Adipocyte (in vitro differentiated cells): ENCODE data around the gene PCSK5.
A peak's percentile ranks its signal among the peaks of the same experiment; 100 is the strongest.
"Not testable (repeated sequence)": the region's sequence is repeated elsewhere in the genome, so short reads cannot be mapped to it uniquely, and the experiment has no call there.

ENCODE experiments used
- DNase-seq: peaks from one replicate; pipeline ENCODE4 v3.0.0-alpha.2; 2015; ENCODE audit warnings: low read depth
- H3K27me3 ChIP-seq: replicated peaks from 2 replicates; pipeline ENCODE4 v1.7.0; 2013; ENCODE audit warnings: mild to moderate bottlenecking, low read length, moderate library complexity; ENCODE audit not compliant: control insufficient read depth, insufficient read depth
- H3K36me3 ChIP-seq: 2 replicates; pipeline ENCODE4 v1.7.0; 2013; ENCODE audit warnings: low read length, mild to moderate bottlenecking, moderate library complexity; ENCODE audit not compliant: control insufficient read depth, insufficient read depth, severe bottlenecking
- H3K4me1 ChIP-seq: 2 replicates; pipeline ENCODE4 v1.7.0; 2013; ENCODE audit warnings: mild to moderate bottlenecking, low read length, moderate library complexity; ENCODE audit not compliant: control insufficient read depth, insufficient read depth
- H3K4me3 ChIP-seq: 2 replicates; pipeline ENCODE4 v1.7.0; 2013; ENCODE audit warnings: mild to moderate bottlenecking, low read length, moderate library complexity
- H3K9ac ChIP-seq: 2 replicates; pipeline ENCODE4 v1.7.0; 2013; ENCODE audit warnings: mild to moderate bottlenecking, low read length, moderate library complexity
- H3K9me3 ChIP-seq: 2 replicates; pipeline ENCODE4 v1.7.0; 2013; ENCODE audit warnings: mild to moderate bottlenecking, low read length, moderate library complexity; ENCODE audit not compliant: control insufficient read depth

The PCSK5 gene

DNA sequence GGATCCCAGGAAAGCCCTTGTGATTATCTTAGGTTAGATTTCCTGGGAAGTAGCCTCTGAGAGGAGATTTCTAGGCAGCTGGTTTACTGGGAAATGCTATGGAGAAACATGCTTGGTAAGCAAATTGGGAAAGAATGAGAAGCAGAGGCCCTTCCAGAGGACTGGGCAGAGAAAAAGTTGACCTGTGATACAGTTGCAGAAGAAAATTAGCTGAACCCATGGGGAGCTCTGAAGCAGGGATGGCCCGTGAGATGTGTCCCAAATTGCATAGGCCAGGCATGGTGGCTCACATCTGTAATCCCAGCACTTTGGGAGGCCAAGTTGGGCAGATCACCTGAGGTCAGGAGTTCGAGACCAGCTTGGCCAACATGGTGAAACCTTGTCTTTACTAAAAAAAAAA is 21.9 kb upstream of the PCSK5 start:
- DNase-seq, H3K27me3 ChIP-seq, H3K36me3 ChIP-seq, H3K9me3 ChIP-seq, H3K4me3 ChIP-seq, H3K9ac ChIP-seq: not testable (repeated sequence)
- peaks cover 22% of the 10 kb centered on the region for H3K4me1 ChIP-seq

GRCh38 chr9:75869236-75869635 is 21.2 kb upstream of the PCSK5 start:
- Histone ChIP-seq H3K27me3 (no peaks in the 10 kb centered on the region), H3K4me3 (no peak overlapping the region), H3K9me3 (no peaks in the 10 kb centered on the region), H3K36me3 (no peaks in the 10 kb centered on the region), H3K9ac (peak overlapping the region; percentile 58), H3K4me1 (peaks cover 22% of the 10 kb centered on the region)
- peak; percentile 35 for DNase-seq

GRCh38 chr9:75870450-75870849 is 20.0 kb upstream of the PCSK5 start:
- H3K36me3 ChIP-seq: no peaks in the 10 kb centered on the region
- H3K9ac ChIP-seq: no peak overlapping the region
- peaks cover 22% of the 10 kb centered on the region for H3K4me1 ChIP-seq
- H3K4me3 ChIP-seq: no peak overlapping the region
- no peaks in the 10 kb centered on the region for H3K9me3 ChIP-seq
- H3K27me3 ChIP-seq: no peaks in the 10 kb centered on the region
- no peak for DNase-seq

- Histone ChIP-seq H3K4me1 (peaks cover 22% of the 10 kb centered on the region), H3K9me3 (no peaks in the 10 kb centered on the region), H3K4me3 (no peak overlapping the region), H3K36me3 (no peaks in the 10 kb centered on the region), H3K27me3 (no peaks in the 10 kb centered on the region), H3K9ac (no peak overlapping the region)
- no peak for DNase-seq
Measured at GRCh38 chr9:75871624-75872023, 18.8 kb upstream of the PCSK5 start.

- no peaks in the 10 kb centered on the region for H3K36me3 ChIP-seq
- H3K4me1 ChIP-seq: peaks cover 12% of the 10 kb centered on the region
- no peak overlapping the region for H3K9ac ChIP-seq
- H3K27me3 ChIP-seq: no peaks in the 10 kb centered on the region
- DNase-seq: no peak
- H3K4me3 ChIP-seq: no peak overlapping the region
- no peaks in the 10 kb centered on the region for H3K9me3 ChIP-seq
Measured at GRCh38 chr9:75873712-75874111, 16.8 kb upstream of the PCSK5 start.

- peaks cover 6% of the 10 kb centered on the region for H3K4me1 ChIP-seq
- H3K36me3 ChIP-seq: no peaks in the 10 kb centered on the region
- no peak overlapping the region for H3K4me3 ChIP-seq
- no peak overlapping the region for H3K9ac ChIP-seq
- H3K9me3 ChIP-seq: no peaks in the 10 kb centered on the region
- no peak for DNase-seq
- no peaks in the 10 kb centered on the region for H3K27me3 ChIP-seq
Measured at GRCh38 chr9:75876999-75877640, 13.4 kb upstream of the PCSK5 start.

DNA sequence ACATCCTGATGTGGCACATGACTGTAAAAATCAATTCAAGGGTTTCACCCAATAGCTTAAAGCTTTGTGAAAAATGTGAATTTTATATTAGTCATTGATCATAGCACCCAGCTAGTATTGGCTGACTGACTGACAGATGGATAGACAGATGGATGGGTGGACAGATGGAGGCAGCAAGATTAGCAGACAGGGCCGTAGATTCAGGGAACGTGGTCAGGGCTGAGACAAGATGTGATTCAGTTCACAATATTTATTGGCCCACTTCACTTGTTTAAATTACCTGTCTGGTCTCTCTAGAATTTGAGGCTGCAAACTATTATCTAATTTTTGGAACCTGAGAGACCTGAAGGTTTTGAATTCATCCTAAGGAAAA is 12.0 kb upstream of the PCSK5 start:
- H3K9ac ChIP-seq: no peak overlapping the region
- DNase-seq: no peak
- H3K4me1 ChIP-seq: peaks cover 6% of the 10 kb centered on the region
- H3K27me3 ChIP-seq: no peaks in the 10 kb centered on the region
- no peaks in the 10 kb centered on the region for H3K36me3 ChIP-seq
- H3K4me3 ChIP-seq: no peak overlapping the region
- H3K9me3 ChIP-seq: no peaks in the 10 kb centered on the region

DNA sequence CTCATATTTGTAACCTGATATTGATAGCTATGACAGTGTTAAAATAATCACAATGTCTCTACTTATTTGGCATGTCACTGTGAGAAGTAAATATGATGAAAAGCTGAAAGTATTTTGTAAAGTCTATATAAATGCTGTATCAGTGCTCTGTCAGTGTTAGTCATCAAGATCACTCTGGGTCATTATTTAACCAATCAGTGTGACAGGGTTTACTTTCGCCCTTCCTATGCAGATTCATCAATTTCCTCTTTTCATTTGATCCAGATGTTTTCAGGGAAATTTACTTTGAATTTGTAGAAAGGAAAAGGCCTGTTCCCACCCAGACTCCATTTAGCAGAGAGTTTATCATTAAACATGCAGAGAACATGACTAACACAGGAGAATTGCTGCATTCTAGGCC is 9.9 kb upstream of the PCSK5 start:
- Histone ChIP-seq H3K36me3 (no peaks in the 10 kb centered on the region), H3K9me3 (no peaks in the 10 kb centered on the region), H3K4me3 (no peak overlapping the region), H3K27me3 (no peaks in the 10 kb centered on the region), H3K4me1 (peaks cover 12% of the 10 kb centered on the region), H3K9ac (no peak overlapping the region)
- DNase-seq: peak; percentile 12

DNA sequence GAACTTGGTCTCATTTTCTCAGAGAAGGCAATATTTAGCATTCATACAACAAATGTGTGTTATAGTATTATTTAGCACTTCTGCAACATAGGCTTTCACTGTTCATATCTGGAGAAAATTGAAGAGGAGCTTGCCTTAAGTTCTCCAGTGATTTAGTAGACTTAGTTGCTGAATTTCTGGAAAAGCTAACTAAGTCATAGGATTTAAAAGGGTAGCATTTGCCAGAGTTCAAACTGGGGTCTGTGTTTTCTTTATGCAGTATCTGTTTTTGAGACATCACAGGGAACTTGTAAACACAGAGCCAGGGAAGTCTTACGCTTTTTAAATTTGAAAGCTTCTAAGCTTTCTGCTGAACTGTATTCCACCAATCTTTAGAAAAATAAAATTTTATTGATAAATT is 8.7 kb upstream of the PCSK5 start:
- Histone ChIP-seq H3K9ac (no peak overlapping the region), H3K36me3 (no peaks in the 10 kb centered on the region), H3K27me3 (no peaks in the 10 kb centered on the region), H3K4me3 (no peak overlapping the region), H3K9me3 (no peaks in the 10 kb centered on the region), H3K4me1 (peaks cover 12% of the 10 kb centered on the region)
- no peak for DNase-seq

DNA sequence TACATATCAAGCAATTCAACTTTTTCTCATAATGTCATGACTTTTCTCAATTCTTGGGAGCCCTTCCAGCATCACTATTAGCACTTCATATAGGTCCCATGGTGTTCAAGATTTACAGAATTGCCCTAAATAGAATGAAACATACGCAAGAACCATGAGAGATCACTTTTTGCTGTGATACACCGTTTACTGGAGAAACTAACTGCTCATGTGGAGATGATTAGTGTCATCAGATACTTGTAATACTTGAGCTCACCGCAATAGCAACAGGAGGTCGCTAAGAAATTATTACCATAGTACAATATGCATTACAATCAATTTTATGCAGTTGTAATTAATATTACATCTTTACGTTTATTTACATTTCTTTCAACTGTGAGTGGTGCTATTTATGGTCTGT is 4.8 kb upstream of the PCSK5 start:
- Histone ChIP-seq H3K4me3 (no peak overlapping the region), H3K36me3 (no peaks in the 10 kb centered on the region), H3K4me1 (peaks cover 15% of the 10 kb centered on the region), H3K9ac (no peak overlapping the region), H3K9me3 (no peaks in the 10 kb centered on the region), H3K27me3 (no peaks in the 10 kb centered on the region)
- DNase-seq: peak; percentile 31

- peaks cover 27% of the 10 kb centered on the region for H3K4me1 ChIP-seq
- peak overlapping the region; percentile 87 for H3K4me3 ChIP-seq
- H3K36me3 ChIP-seq: no peaks in the 10 kb centered on the region
- H3K9ac ChIP-seq: peak overlapping the region; percentile 85
- no peaks in the 10 kb centered on the region for H3K9me3 ChIP-seq
- no peaks in the 10 kb centered on the region for H3K27me3 ChIP-seq
- no peak for DNase-seq
Measured at GRCh38 chr9:75889577-75889976, 896 bp upstream of the PCSK5 start.

GRCh38 chr9:75889977-75890471 is 449 bp upstream of the PCSK5 start:
- no peaks in the 10 kb centered on the region for H3K9me3 ChIP-seq
- peaks cover 23% of the 10 kb centered on the region for H3K4me1 ChIP-seq

More at GRCh38 chr9:75889977-75890471, 449 bp upstream of the PCSK5 start:
- H3K4me3 ChIP-seq: peak overlapping the region; percentile 87
- no peaks in the 10 kb centered on the region for H3K27me3 ChIP-seq
- H3K9ac ChIP-seq: peak overlapping the region; percentile 85
- peak; percentile 90 for DNase-seq
- no peaks in the 10 kb centered on the region for H3K36me3 ChIP-seq
